AG09309 (cell line): ENCODE results near the gene MLPH.

Experiments
- DNase-seq: peaks from one replicate; pipeline ENCODE4 v3.0.0-alpha.2; 2010; ENCODE audit warnings: low read depth
- H3K4me3 ChIP-seq: 2 replicates; pipeline ENCODE4 v1.5.1; 2011; ENCODE audit warnings: mild to moderate bottlenecking, low read depth, low read length, moderate library complexity; ENCODE audit not compliant: control insufficient read depth
- CTCF ChIP-seq: IDR thresholded peaks from 2 replicates; pipeline ENCODE4 v1.5.1; 2011; ENCODE audit warnings: mild to moderate bottlenecking, low read depth, low read length, inconsistent platforms; ENCODE audit not compliant: insufficient read depth, control insufficient read depth; ENCODE audit errors: missing control alignments

MLPH gene

DNA sequence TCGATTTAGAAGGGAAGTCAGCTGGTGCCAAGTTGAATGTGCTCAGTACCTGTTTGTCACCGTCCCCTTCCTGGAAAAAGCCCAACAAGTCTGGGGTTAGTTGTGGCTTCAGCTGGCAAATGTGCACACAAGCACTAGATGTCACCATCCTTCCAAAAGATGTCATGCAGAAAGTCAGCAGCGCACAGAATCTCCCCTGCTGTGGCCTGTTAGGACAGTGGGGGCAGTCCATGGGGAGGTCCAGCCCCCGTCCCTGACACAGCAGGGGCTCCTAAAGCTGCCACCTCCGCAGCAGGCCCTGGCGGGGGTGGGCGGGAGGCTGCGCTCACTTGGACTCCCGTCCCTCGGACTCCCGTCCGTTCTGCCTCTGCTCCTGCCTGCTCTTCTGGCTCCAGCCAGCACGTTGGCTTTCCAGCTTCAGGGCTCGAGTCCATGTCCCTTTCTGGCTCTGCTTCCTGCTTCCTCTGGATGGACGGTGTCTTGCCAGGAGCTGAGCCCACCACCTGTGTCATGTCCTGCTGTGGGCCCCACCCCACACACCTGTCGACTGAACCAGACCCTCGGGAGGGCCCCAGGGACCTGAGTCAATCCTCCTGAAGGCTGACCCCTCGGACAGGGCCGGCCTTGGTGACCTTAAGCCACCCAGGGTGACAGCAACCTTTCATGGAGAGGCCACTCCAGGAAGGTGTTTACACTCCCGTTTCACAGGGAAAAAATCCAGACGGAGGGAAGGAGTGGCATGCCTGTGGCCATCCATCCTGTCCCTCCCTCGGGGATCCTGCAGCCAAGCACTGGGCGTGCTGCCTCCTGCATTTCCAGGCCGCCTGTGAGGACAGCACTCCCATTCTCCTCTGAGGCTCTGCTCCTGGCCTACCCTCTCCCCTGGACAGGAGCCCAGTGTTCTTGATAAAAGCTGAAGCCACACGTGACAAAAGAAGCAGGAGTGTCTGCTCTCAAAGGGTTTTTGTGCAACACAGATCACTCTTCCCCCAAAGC is 95.0 kb downstream of the MLPH start:
- DNase-seq = peak; percentile 25

GRCh38 chr2:237583385-237584295 is 96.6 kb downstream of the MLPH start:
- no peak overlapping the region for H3K4me3 ChIP-seq
- TF ChIP-seq CTCF = no peak
- DNase-seq = no peak

More for the DNA sequence above, 95.0 kb downstream of the MLPH start:
- peak; percentile 60 for TF ChIP-seq CTCF
- peak overlapping the region; percentile 32 for H3K4me3 ChIP-seq

GRCh38 chr2:237585590-237586221 is 98.7 kb downstream of the MLPH start:
- no peak overlapping the region for H3K4me3 ChIP-seq
- TF ChIP-seq CTCF = no peak
- no peak for DNase-seq

DNA sequence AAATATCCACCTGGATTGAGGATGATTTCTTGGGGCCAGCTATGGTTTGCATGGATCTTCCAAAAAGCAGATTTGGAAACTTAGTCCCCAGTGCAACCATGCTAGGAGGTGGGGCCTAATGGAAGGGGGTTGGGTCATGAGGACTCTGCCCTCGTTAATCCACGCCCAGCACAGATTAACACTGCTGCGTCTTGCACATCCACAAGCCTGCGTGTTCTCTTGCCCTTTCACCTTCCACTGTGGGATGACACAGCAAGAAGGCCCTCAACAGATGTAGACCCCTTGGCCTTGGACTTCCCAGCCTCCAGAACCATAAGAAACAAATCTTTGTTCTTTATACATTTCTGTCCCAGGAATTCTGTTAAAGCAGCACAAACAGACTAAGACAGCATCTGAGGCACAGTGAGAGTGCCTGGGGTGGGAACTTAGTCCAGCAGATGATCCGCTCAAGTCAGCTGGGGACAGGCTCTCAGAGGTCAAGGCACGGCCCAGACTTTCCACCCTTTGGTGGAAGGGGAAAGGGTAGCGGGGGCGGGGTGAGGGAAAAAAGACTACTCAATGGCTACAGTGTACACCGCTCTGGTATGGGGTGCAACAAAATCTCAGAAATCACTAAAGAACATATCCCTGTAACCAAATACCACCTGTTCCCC is 101.1 kb downstream of the MLPH start:
- DNase-seq = no peak
- no peak for TF ChIP-seq CTCF
- H3K4me3 ChIP-seq = no peak overlapping the region

DNA sequence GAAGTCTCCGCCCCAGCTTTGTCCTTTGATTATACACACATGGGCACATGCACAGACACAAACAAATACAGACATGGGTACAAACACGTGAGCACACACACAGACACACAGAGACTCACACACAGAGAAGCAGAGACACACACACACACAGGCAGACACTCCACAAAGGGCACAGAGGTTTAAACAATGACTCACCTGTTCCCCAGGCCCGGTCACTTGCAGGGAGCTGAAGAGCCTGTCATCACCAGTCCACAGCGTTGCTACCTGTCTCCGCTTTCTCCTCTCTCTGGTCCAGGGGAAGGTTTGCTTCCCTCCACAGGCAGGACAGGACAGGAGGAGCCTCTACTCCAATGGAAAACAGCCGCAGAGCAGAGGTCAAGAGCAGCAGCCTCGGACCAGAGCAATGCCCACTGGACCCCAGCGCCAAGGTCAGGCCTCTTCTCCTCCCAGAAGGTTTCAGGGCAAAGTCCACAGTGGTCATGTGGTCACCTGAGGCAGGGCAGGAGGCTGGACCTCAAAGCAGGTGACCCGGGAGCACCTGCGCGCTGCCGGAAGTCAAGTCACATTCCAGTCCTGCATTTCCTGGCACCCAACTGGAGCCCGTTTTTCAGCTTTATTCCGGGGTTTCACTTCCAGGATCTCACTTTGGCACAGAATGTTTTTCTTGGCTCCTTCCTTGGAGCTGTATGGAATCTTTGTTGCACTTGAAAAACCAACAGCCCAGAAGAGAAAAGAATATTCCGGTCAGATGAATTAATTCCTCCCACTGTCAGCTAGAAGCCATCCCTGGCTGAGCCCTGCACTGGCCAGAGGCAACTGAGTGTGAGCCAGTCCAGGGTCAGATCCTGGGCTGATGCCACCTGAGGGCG is 103.5 kb downstream of the MLPH start, which contains the start of gene RAB17:
Gene RAB17 (minus strand): TSS at position 463 of the 869 bp plus-strand sequence. CDS start 4,580 bp downstream, outside the sequence.
- H3K4me3 ChIP-seq = no peak within 1 kb of the TSS
- TF ChIP-seq CTCF = no peak
- DNase-seq = no peak
